HUES48 (cell line): ENCODE measurements around the gene AQP5.
A peak's percentile ranks its signal among the peaks of the same experiment; 100 is the strongest.

Source experiments
- H3K27ac ChIP-seq: one replicate; pipeline ENCODE4 v1.7.0; 2013; ENCODE audit warnings: low read depth, low read length, inconsistent platforms
- H3K27me3 ChIP-seq: 2 replicates; pipeline ENCODE4 v1.6.1; 2013; ENCODE audit warnings: mild to moderate bottlenecking, low read length; ENCODE audit not compliant: control insufficient read depth, insufficient read depth
- H3K36me3 ChIP-seq: 2 replicates; pipeline ENCODE4 v1.6.1; 2013; ENCODE audit warnings: low read length; ENCODE audit not compliant: control insufficient read depth, insufficient read depth
- H3K4me1 ChIP-seq: 2 replicates; pipeline ENCODE4 v1.6.1; 2013; ENCODE audit warnings: mild to moderate bottlenecking, low read length; ENCODE audit not compliant: control insufficient read depth, insufficient read depth
- H3K4me3 ChIP-seq: 2 replicates; pipeline ENCODE4 v1.5.1; 2013; ENCODE audit warnings: mild to moderate bottlenecking, low read depth, low read length
- H3K9ac ChIP-seq: 2 replicates; pipeline ENCODE4 v1.6.1; 2013; ENCODE audit warnings: mild to moderate bottlenecking, low read depth, low read length, moderate library complexity
- H3K9me3 ChIP-seq: 2 replicates; pipeline ENCODE4 v1.6.1; 2013; ENCODE audit warnings: low read length; ENCODE audit not compliant: control insufficient read depth, insufficient read depth

Gene AQP5

DNA sequence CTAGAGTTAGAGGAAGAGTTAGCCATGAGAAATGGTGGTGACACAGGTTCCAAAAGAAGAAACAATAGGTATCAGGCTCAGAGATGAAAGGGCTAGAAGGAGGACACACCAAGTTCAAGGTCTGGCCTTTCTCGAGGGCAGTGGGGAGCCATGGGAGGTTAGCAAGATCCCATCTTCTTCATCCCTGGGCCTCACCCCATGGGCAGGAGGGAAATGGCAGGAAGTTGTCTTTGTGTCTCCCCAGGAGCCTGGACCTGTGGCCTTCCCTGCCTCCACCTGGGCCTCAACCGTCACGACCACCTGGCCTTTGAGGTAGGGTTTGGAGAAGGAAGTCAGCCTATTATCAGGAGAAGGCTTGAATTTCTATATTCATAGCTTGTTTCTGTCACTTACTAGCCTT, 17.0 kb upstream of the AQP5 start:
- Histone ChIP-seq H3K4me1 (peaks cover 32% of the 10 kb centered on the region), H3K4me3 (no peak overlapping the region), H3K9me3 (no peaks in the 10 kb centered on the region), H3K27ac (no peak overlapping the region), H3K36me3 (no peaks in the 10 kb centered on the region), H3K27me3 (no peaks in the 10 kb centered on the region), H3K9ac (no peak overlapping the region)

GRCh38 chr12:49945394-49946080, 16.1 kb upstream of the AQP5 start:
- Histone ChIP-seq H3K4me3 (peak overlapping the region; percentile 17), H3K27me3 (no peaks in the 10 kb centered on the region), H3K9me3 (no peaks in the 10 kb centered on the region), H3K27ac (peak overlapping the region; percentile 73), H3K36me3 (no peaks in the 10 kb centered on the region), H3K9ac (no peak overlapping the region), H3K4me1 (peaks cover 32% of the 10 kb centered on the region)

DNA sequence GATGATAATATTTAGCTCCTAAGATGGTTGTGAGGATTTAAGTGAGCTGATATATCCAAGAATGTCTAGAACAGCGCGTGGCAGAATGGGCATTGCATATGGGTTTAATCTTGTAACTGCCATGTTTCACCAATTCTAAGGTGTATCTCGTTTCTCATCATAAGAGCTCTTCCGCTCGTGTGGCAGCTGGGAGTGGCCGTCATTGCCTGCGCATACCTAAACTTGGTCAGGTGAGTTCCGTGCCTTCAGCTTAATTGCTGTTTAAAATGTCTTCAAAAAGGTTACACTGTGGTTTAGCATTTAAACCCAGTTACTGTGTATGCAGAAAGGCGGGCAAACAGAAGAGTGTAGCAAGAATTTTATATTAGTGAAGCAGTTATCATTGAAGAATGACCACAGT, 15.6 kb upstream of the AQP5 start:
- H3K36me3 ChIP-seq = no peaks in the 10 kb centered on the region
- no peaks in the 10 kb centered on the region for H3K9me3 ChIP-seq
- H3K4me1 ChIP-seq = peaks cover 32% of the 10 kb centered on the region
- peak overlapping the region; percentile 73 for H3K27ac ChIP-seq
- H3K9ac ChIP-seq = no peak overlapping the region
- H3K27me3 ChIP-seq = no peaks in the 10 kb centered on the region
- peak overlapping the region; percentile 17; the same call in 1 of the 2 replicates for H3K4me3 ChIP-seq

DNA sequence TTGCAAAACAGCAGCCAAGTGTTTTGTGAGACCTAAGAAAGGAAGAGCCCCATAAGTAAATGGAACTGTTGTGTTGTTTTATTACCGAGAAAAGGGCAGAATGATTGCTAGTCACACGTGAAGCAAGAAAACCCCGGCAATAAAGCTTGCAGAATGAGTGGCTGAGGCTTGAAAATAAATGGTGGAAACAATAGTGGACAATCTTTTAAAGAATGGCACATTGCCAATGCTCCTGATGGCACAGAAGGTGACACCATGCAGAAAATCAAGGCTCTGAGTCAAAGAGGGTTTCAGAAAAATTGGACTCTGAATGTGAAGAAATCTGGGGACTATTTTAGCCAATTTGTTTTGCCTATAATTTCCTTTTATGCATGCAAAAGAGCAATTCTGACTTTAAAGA, 15.2 kb upstream of the AQP5 start:
- Histone ChIP-seq H3K4me1 (peaks cover 32% of the 10 kb centered on the region), H3K9me3 (no peaks in the 10 kb centered on the region), H3K27me3 (no peaks in the 10 kb centered on the region), H3K9ac (no peak overlapping the region), H3K4me3 (no peak overlapping the region), H3K27ac (no peak overlapping the region), H3K36me3 (no peaks in the 10 kb centered on the region)

- Histone ChIP-seq H3K27ac (no peak overlapping the region), H3K4me3 (no peak overlapping the region), H3K36me3 (no peaks in the 10 kb centered on the region), H3K9me3 (no peaks in the 10 kb centered on the region), H3K9ac (no peak overlapping the region), H3K4me1 (peaks cover 25% of the 10 kb centered on the region), H3K27me3 (no peaks in the 10 kb centered on the region)
Observed at GRCh38 chr12:49947593-49948226, 14.0 kb upstream of the AQP5 start.

DNA sequence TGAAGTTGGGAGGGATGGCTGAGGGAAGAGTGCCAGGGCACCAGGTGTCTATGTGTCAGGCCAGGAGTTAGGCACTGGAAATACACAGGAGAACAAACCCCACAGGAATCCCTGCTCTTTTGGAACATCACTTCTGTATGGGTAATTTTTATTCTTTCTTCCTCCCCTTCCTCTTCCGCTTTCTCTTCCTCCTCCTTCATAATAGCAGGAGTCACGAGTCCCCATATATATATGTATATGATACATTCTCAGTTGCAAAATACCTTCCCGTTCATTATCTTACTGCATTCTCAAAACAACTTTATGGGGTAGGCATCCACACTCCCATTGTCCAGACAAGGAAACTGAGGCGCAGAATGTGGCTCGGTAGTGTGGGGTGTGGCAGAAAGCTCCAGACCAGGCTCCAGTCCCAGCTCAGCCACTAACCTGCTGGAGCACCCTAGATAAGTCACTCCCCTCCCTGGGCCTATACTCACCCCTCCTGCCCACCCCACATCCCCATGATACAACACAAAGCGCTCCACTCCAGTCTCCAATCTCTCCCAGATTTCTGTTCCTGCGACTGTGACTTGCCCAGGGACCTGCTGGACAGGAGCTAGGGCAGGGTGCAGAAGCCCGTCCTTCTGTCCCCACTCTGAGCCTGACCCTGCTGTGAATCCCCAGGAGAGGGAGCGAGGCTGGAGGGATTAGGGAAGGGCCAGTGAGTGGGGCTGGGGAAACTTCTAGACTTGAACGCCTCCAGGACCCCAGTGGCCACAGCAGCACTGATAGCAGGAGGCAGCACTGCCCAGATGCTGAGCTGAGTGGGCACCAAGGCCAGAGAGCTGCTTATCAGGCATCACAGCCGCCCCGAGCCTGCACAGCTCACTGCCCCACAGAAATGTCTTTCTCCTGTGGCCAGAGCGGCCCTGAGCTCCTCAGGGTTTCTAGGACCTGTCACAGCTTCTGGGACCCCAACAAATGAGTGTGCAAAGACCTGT, 12.5 kb upstream of the AQP5 start:
- H3K27ac ChIP-seq = no peak overlapping the region
- H3K9me3 ChIP-seq = no peaks in the 10 kb centered on the region
- no peak overlapping the region for H3K4me3 ChIP-seq
- H3K36me3 ChIP-seq = no peaks in the 10 kb centered on the region
- peaks cover 21% of the 10 kb centered on the region for H3K4me1 ChIP-seq
- no peak overlapping the region for H3K9ac ChIP-seq
- H3K27me3 ChIP-seq = 0 out of 2 replicates have a peak, but pooled peaks cover under 1% of the 10 kb centered on the region

DNA sequence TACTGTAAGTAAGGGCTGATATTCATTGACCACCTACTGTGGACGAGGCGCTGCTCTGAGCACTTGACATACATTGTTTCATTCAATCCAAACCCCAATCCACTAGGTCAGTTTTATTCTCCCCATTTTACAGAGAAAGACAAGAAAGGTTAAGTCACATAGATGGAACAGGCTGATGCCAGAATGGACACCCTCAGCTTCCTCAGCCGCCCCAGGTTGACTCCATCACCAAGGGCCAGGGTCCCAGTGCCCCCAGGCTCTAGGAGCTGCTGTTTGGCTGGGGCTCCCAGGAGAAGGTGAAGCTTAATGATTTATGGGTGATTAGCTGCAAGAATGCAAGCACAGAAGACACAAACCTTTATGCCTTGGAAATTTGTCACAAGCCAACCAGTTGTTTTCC, 11.8 kb upstream of the AQP5 start:
- H3K4me1 ChIP-seq = peaks cover 21% of the 10 kb centered on the region
- H3K9me3 ChIP-seq = no peaks in the 10 kb centered on the region
- no peak overlapping the region for H3K27ac ChIP-seq
- H3K4me3 ChIP-seq = no peak overlapping the region
- no peaks in the 10 kb centered on the region for H3K36me3 ChIP-seq
- H3K9ac ChIP-seq = no peak overlapping the region
- peaks cover 7% of the 10 kb centered on the region for H3K27me3 ChIP-seq

- Histone ChIP-seq H3K27me3 (peaks cover 14% of the 10 kb centered on the region), H3K27ac (no peak within 1 kb of the TSS), H3K36me3 (no peaks in the 10 kb centered on the region), H3K4me3 (no peak within 1 kb of the TSS), H3K9ac (no peak within 1 kb of the TSS), H3K4me1 (peaks cover 16% of the 10 kb centered on the region), H3K9me3 (no peaks in the 10 kb centered on the region)
Observed at GRCh38 chr12:49950273-49951251, 11.1 kb upstream of the AQP5 start, which contains the start of gene AQP2. AQP2 (plus strand) TSS chr12:49950737; CDS start chr12:49950831, 94 bp downstream.

DNA sequence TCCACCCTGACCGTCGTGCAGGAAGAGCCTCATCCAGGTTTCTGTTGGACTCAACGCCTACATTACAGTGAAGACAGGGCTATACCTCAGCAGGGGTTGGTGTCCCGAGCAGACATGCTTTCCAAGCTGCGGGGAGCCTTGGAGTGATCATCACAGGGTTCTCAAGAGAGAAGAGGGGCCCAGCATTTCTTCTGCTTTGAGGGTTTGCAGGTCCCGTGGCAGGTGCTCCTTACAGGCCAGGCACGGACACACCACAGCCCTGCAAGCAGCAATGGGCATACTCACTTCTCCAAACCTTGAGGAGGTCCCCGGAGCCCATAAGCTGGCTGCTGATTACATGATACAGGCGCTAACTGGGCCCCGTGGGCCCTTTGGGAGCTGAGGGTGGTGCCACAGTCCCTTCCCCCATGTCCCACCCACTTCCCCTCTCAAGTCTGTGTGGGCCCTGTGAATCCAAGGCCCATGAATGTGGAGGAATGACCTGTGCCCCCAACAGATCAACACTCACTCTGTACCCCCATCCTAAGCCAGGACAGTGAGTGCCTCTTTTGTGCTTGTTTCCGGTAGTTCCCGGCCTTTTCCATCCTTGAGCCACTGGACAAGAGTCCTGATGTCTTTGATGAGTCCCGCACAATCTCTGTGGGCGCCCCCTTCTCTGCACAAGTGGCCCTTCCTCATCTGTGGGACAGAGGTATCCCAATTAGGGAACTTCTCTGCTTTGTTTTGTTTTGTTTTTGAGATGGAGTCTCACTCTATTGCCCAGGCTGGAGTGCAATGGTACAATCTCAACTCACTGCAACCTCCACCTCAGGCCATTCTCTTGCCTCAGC, 10.0 kb upstream of the AQP5 start:
- H3K36me3 ChIP-seq = no peaks in the 10 kb centered on the region
- no peak overlapping the region for H3K27ac ChIP-seq
- H3K27me3 ChIP-seq = peaks cover 25% of the 10 kb centered on the region
- no peak overlapping the region for H3K9ac ChIP-seq
- no peak overlapping the region for H3K4me3 ChIP-seq
- H3K9me3 ChIP-seq = no peaks in the 10 kb centered on the region
- H3K4me1 ChIP-seq = peaks cover 9% of the 10 kb centered on the region
